Ishikawa (cell line): ENCODE measurements around the gene CIC.

ENCODE experiments used
- CEBPB ChIP-seq: IDR thresholded peaks from 2 replicates; pipeline ENCODE4 v1.6.1; 2012
- CREB1 ChIP-seq: IDR thresholded peaks from 2 replicates; pipeline ENCODE4 v1.6.1; 2012; ENCODE audit warnings: low read depth
- EGR1 ChIP-seq: IDR thresholded peaks from 2 replicates; pipeline ENCODE4 v1.6.1; 2012
- EP300 ChIP-seq: IDR thresholded peaks from 2 replicates; pipeline ENCODE4 v1.6.1; 2012; ENCODE audit warnings: borderline replicate concordance
- FOXM1 ChIP-seq: IDR thresholded peaks from 2 replicates; pipeline ENCODE4 v1.6.1; 2012; ENCODE audit warnings: low read depth, borderline replicate concordance
- NFIC ChIP-seq: IDR thresholded peaks from 2 replicates; pipeline ENCODE4 v1.6.1; 2012
- RAD21 ChIP-seq: IDR thresholded peaks from 2 replicates; pipeline ENCODE4 v1.6.1; 2012; ENCODE audit warnings: low read depth
- REST ChIP-seq: IDR thresholded peaks from 2 replicates; pipeline ENCODE4 v1.6.1; 2012; ENCODE audit warnings: low read depth, mild to moderate bottlenecking
- TAF1 ChIP-seq: IDR thresholded peaks from 2 replicates; pipeline ENCODE4 v1.6.1; 2012; ENCODE audit warnings: low read depth, mild to moderate bottlenecking
- TCF12 ChIP-seq: IDR thresholded peaks from 2 replicates; pipeline ENCODE4 v1.6.1; 2012; ENCODE audit warnings: low read depth
- TEAD4 ChIP-seq: IDR thresholded peaks from 2 replicates; pipeline ENCODE4 v1.6.1; 2012
- USF1 ChIP-seq: IDR thresholded peaks from 2 replicates; pipeline ENCODE4 v1.6.1; 2012
- YY1 ChIP-seq: IDR thresholded peaks from 2 replicates; pipeline ENCODE4 v1.6.1; 2012; ENCODE audit warnings: low read depth
- ZBTB7A ChIP-seq: IDR thresholded peaks from 2 replicates; pipeline ENCODE4 v1.6.1; 2012; ENCODE audit warnings: low read depth
- TF ChIP-seq, protein P1 (sequence below): IDR thresholded peaks from 2 replicates; pipeline ENCODE4 v1.6.1; 2012

Gene CIC

GRCh38 chr19:42292042-42292960 is 23.2 kb downstream of the CIC start:
- TF ChIP-seq NFIC (no peak), EP300 (no peak), ZBTB7A (no peak), TAF1 (no peak), FOXM1 (no peak), YY1 (no peak)

GRCh38 chr19:42292963-42293362 is 23.9 kb downstream of the CIC start:
- TF ChIP-seq EP300 (no peak), REST (no peak), CEBPB (no peak), TCF12 (no peak), CREB1 (no peak), YY1 (no peak), TEAD4 (no peak), RAD21 (no peak), ZBTB7A (no peak), FOXM1 (no peak), TAF1 (no peak), NFIC (no peak), USF1 (no peak), EGR1 (no peak)
- TF ChIP-seq, protein P1, sequence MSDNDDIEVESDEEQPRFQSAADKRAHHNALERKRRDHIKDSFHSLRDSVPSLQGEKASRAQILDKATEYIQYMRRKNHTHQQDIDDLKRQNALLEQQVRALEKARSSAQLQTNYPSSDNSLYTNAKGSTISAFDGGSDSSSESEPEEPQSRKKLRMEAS, result no peak

GRCh38 chr19:42293540-42293939 is 24.5 kb downstream of the CIC start:
- TF ChIP-seq RAD21, result no peak
- no peak for TF ChIP-seq TEAD4
- TF ChIP-seq FOXM1, result no peak
- TF ChIP-seq ZBTB7A, result no peak
- TF ChIP-seq USF1, result no peak
- no peak for TF ChIP-seq EP300
- TF ChIP-seq CEBPB, result no peak
- TF ChIP-seq TAF1, result no peak
- no peak for TF ChIP-seq YY1
- TF ChIP-seq REST, result no peak
- TF ChIP-seq, protein P1, result no peak
- TF ChIP-seq TCF12, result no peak
- TF ChIP-seq EGR1, result no peak
- no peak for TF ChIP-seq NFIC
- no peak for TF ChIP-seq CREB1

DNA sequence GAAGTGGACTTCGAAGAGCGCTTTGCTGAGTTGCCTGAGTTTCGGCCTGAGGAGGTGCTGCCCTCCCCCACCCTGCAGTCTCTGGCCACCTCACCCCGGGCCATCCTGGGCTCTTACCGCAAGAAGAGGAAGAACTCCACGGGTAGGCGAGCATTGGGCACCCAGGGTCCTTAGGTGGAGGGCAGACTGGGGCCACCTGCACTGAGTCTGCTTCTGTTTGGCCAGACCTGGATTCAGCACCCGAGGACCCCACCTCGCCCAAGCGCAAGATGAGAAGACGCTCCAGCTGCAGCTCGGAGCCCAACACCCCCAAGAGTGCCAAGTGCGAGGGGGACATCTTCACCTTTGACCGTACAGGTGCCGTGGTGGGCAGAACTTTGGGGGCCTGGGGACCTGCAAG is 24.9 kb downstream of the CIC start:
- no peak for TF ChIP-seq CEBPB
- TF ChIP-seq TEAD4, result no peak
- TF ChIP-seq TAF1, result no peak
- TF ChIP-seq EP300, result no peak
- TF ChIP-seq TCF12, result no peak
- no peak for TF ChIP-seq EGR1
- TF ChIP-seq REST, result no peak
- no peak for TF ChIP-seq ZBTB7A
- no peak for TF ChIP-seq USF1
- no peak for TF ChIP-seq CREB1
- no peak for TF ChIP-seq FOXM1
